WTC11 (cell line): ENCODE results near the gene MATR3.

ENCODE experiments used
- ATF3 ChIP-seq: sonication (generic); formaldehyde crosslinking; conservative IDR thresholded peaks from 2 replicates; pipeline ENCODE4 v1.8.1; 2022; ENCODE audit warnings: mild to moderate bottlenecking, missing genetic modification reagents
- MAX ChIP-seq: sonication (generic); formaldehyde crosslinking; IDR thresholded peaks from 2 replicates; pipeline ENCODE4 v1.8.0; 2022; ENCODE audit warnings: mild to moderate bottlenecking, missing genetic modification reagents
- NFATC4 ChIP-seq: fragments of 250-450 bp; sonication (Bioruptor Pico); IDR thresholded peaks from 2 replicates; pipeline ENCODE4 v1.9.0; 2021; ENCODE audit warnings: mild to moderate bottlenecking
- TF ChIP-seq, protein P1 (sequence below): fragments of 200-600 bp; IDR thresholded peaks from 2 replicates; pipeline ENCODE4 v1.8.0; 2022; ENCODE audit warnings: antibody characterized with exemption

GRCh38 chr5:139378941-139379361, 85.4 kb downstream of the MATR3 start:
- TF ChIP-seq, protein P1, sequence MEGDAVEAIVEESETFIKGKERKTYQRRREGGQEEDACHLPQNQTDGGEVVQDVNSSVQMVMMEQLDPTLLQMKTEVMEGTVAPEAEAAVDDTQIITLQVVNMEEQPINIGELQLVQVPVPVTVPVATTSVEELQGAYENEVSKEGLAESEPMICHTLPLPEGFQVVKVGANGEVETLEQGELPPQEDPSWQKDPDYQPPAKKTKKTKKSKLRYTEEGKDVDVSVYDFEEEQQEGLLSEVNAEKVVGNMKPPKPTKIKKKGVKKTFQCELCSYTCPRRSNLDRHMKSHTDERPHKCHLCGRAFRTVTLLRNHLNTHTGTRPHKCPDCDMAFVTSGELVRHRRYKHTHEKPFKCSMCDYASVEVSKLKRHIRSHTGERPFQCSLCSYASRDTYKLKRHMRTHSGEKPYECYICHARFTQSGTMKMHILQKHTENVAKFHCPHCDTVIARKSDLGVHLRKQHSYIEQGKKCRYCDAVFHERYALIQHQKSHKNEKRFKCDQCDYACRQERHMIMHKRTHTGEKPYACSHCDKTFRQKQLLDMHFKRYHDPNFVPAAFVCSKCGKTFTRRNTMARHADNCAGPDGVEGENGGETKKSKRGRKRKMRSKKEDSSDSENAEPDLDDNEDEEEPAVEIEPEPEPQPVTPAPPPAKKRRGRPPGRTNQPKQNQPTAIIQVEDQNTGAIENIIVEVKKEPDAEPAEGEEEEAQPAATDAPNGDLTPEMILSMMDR = no peak
- TF ChIP-seq MAX (no peak), NFATC4 (no peak), ATF3 (CRISPR knock-in tag) (no peak)
